HCT116 (cell line): ENCODE data around the gene LY6G6F. TPM values are rescaled to one million over a fixed set of nuclear protein-coding genes. Genes with fewer than 3 reads are reported as not detected.
A peak's percentile ranks its signal among the peaks of the same experiment; 100 is the strongest.

Experiments used
- ATAC-seq: fragments of 200-7000 bp; cut with Tn5 transposase; 2 replicates; pipeline ENCODE4 v1.9.1; 2020; ENCODE audit warnings: mild to moderate bottlenecking, moderate library complexity
- BruUV-seq: library from RNA; stranded (reverse); fragments of 400-500 nt; replicated peaks from 2 replicates; lab custom pipeline; 2021; lab: Mats Ljungman, UMichigan
- CTCF ChIA-PET: fragments of 300-600 bp; sonication (Branson Sonifier 250); formaldehyde crosslinking; loops from one replicate; lab custom pipeline; 2021; ENCODE audit warnings: antibody characterized with exemption; lab: Charles Lee
- POLR2A ChIA-PET: fragments of 300-600, 350-600 bp; sonication (Branson Sonifier 250); formaldehyde crosslinking; loops from one replicate; lab custom pipeline; 2021; ENCODE audit warnings: antibody characterized with exemption; lab: Charles Lee
- RAD21 ChIA-PET, 2 experiments: fragments of 300-600 bp; sonication (Branson Sonifier 250); formaldehyde crosslinking; loops; one replicate each; lab custom pipeline; 2023; ENCODE audit warnings: low total read pairs in 2 of 2; ENCODE audit not compliant: uncharacterized antibody in 2 of 2, unreplicated experiment in 2 of 2, low non-redundant PET in 1 of 2; lab: Charles Lee
- DNase-seq: peaks from one replicate; pipeline ENCODE4 v3.0.0-alpha.2; 2010; ENCODE audit warnings: low read depth, low spot score
- H2AFZ ChIP-seq: fragments of 200-600 bp; shearing (Covaris generic), sonication (generic); 2 replicates; pipeline ENCODE4 v1.6.1; 2017; ENCODE audit warnings: low read depth, mixed run types, mixed read lengths, antibody characterized with exemption, low read length; ENCODE audit not compliant: poor library complexity, severe bottlenecking
- H3K27ac ChIP-seq: 2 replicates; pipeline ENCODE4 v1.5.1; 2012; ENCODE audit warnings: low read depth, low read length
- H3K27me3 ChIP-seq: fragments of 200-600 bp; sonication (generic); 2 replicates; pipeline ENCODE4 v1.6.1; 2016; ENCODE audit warnings: mixed run types, low read length, mixed read lengths; ENCODE audit not compliant: insufficient read depth
- H3K36me3 ChIP-seq, 2 experiments: fragments of 200-500 bp in 1 of 2; fragments of 200-600 bp in 1 of 2; sonication (Bioruptor generic) in 1 of 2; sonication (generic) in 1 of 2; 2 replicates each; pipeline versions ENCODE4 v1.5.1 to v1.6.1; 2014 to 2016; ENCODE audit warnings: low read length in 2 of 2, inconsistent platforms in 1 of 2, mixed read lengths in 1 of 2, mixed run types in 1 of 2; ENCODE audit not compliant: insufficient read depth in 2 of 2, control insufficient read depth in 1 of 2
- H3K4me1 ChIP-seq, 2 experiments: fragments of 200-600 bp in 1 of 2; sonication (generic) in 1 of 2; 2 replicates each; pipeline versions ENCODE4 v1.5.1 to v1.6.1; 2012 to 2017; ENCODE audit warnings: low read length in 2 of 2, inconsistent platforms in 1 of 2, mild to moderate bottlenecking in 1 of 2, mixed read lengths in 1 of 2, mixed run types in 1 of 2, moderate library complexity in 1 of 2; ENCODE audit not compliant: insufficient read depth in 2 of 2, control insufficient read depth in 1 of 2
- H3K4me2 ChIP-seq: fragments of 200-600 bp; sonication (generic); 2 replicates; pipeline ENCODE4 v1.6.1; 2017; ENCODE audit warnings: mixed run types, low read length, mixed read lengths
- H3K4me3 ChIP-seq, 2 experiments: fragments of 200-600 bp in 1 of 2; sonication (generic) in 1 of 2; replicated peaks in 1 of 2; 2 replicates each; pipeline ENCODE4 v1.5.1; 2011 to 2016; ENCODE audit warnings: low read length in 2 of 2, control low read depth in 1 of 2, low read depth in 1 of 2, mild to moderate bottlenecking in 1 of 2, mixed read lengths in 1 of 2, mixed run types in 1 of 2
- H3K79me2 ChIP-seq: fragments of 200-600 bp; sonication (generic); 2 replicates; pipeline ENCODE4 v1.6.1; 2017; ENCODE audit warnings: mild to moderate bottlenecking, mixed run types, low read length, moderate library complexity, mixed read lengths; ENCODE audit not compliant: insufficient read depth
- H3K9ac ChIP-seq: fragments of 200-600 bp; sonication (generic); 2 replicates; pipeline ENCODE4 v1.6.1; 2016; ENCODE audit warnings: low read length, mixed read lengths
- H3K9me2 ChIP-seq: fragments of 200-600 bp; sonication (generic), shearing (Covaris generic); 2 replicates; pipeline ENCODE4 v1.6.1; 2017; ENCODE audit warnings: mixed run types, mild to moderate bottlenecking, moderate library complexity; ENCODE audit not compliant: insufficient read depth
- H3K9me3 ChIP-seq, 2 experiments: fragments of 200-500 bp in 1 of 2; fragments of 200-600 bp in 1 of 2; sonication (Bioruptor generic) in 1 of 2; sonication (generic) in 1 of 2; 2 replicates each; pipeline ENCODE4 v1.6.1; 2014 to 2017; ENCODE audit warnings: low read length in 2 of 2, mixed read lengths in 2 of 2, inconsistent platforms in 1 of 2, low read depth in 1 of 2, mild to moderate bottlenecking in 1 of 2, mixed run types in 1 of 2, moderate library complexity in 1 of 2; ENCODE audit not compliant: control insufficient read depth in 1 of 2, insufficient read depth in 1 of 2
- H4K20me1 ChIP-seq: fragments of 200-600 bp; sonication (generic), shearing (Covaris generic); 2 replicates; pipeline ENCODE4 v1.6.1; 2017; ENCODE audit warnings: mixed run types, mild to moderate bottlenecking, moderate library complexity; ENCODE audit not compliant: insufficient read depth
- CBX3 ChIP-seq: IDR thresholded peaks from 2 replicates; pipeline ENCODE4 v1.6.1; 2012; ENCODE audit warnings: low read depth
- EZH2 ChIP-seq: fragments of 200-600 bp; sonication (generic); IDR thresholded peaks from 2 replicates; pipeline ENCODE4 v1.6.1; 2017; ENCODE audit warnings: antibody characterized with exemption, mixed run types
- FOSL1 ChIP-seq: IDR thresholded peaks from 2 replicates; pipeline ENCODE4 v1.6.1; 2012; ENCODE audit warnings: low read depth
- POLR2A ChIP-seq: IDR thresholded peaks from 2 replicates; pipeline ENCODE4 v1.7.0; 2011; ENCODE audit warnings: borderline replicate concordance; ENCODE audit not compliant: insufficient read depth, insufficient read length; ENCODE audit errors: extremely low read depth
- RAD21 ChIP-seq: IDR thresholded peaks from 2 replicates; pipeline ENCODE4 v1.6.1; 2012; ENCODE audit warnings: low read depth, mild to moderate bottlenecking
- REST ChIP-seq: IDR thresholded peaks from 2 replicates; pipeline ENCODE4 v1.6.1; 2012; ENCODE audit warnings: low read depth
- SRF ChIP-seq: IDR thresholded peaks from 2 replicates; pipeline ENCODE4 v1.6.1; 2012; ENCODE audit warnings: low read depth
- TCF7L2 ChIP-seq: IDR thresholded peaks from 2 replicates; pipeline ENCODE4 v1.7.0; 2011; ENCODE audit warnings: borderline replicate concordance, inconsistent platforms; ENCODE audit not compliant: insufficient read depth, insufficient read length; ENCODE audit errors: extremely low read depth
- YY1 ChIP-seq: IDR thresholded peaks from 2 replicates; pipeline ENCODE4 v1.6.1; 2011; ENCODE audit warnings: low read length, low read depth, moderate library complexity, mild to moderate bottlenecking; ENCODE audit not compliant: insufficient replicate concordance; ENCODE audit errors: extremely low read depth
- ZNF274 ChIP-seq: fragments of 200-500 bp; sonication (Bioruptor generic); IDR thresholded peaks from 2 replicates; pipeline ENCODE4 v1.6.1; 2014; ENCODE audit warnings: mild to moderate bottlenecking, low read depth, low read length, inconsistent platforms
- intact Hi-C: fragments of 100-400 bp; cut with micrococcal nuclease; formaldehyde crosslinking; loops from 2 replicates; pipeline ENCODE4 v1.10.0; 2022
- total RNA-seq: library from RNA; stranded (reverse); gene quantifications from one replicate; pipeline ENCODE4 v1.2.1, GENCODE V29; 2021; ENCODE audit not compliant: unreplicated experiment
- TF ChIP-seq, protein P1 (sequence below): IDR thresholded peaks from 2 replicates; pipeline ENCODE4 v1.6.1; 2012
- TF ChIP-seq, protein P2 (sequence below), 3 experiments: fragments of 200-600 bp in 1 of 3; sonication (generic) in 1 of 3; IDR thresholded peaks in 2 of 3; conservative IDR thresholded peaks in 1 of 3; 2 replicates each; pipeline ENCODE4 v1.5.1; 2012 to 2017; ENCODE audit warnings: low read depth in 2 of 3, low read length in 2 of 3, antibody characterized with exemption in 1 of 3, borderline replicate concordance in 1 of 3, control low read depth in 1 of 3, mild to moderate bottlenecking in 1 of 3, mixed read lengths in 1 of 3, mixed run types in 1 of 3, moderate library complexity in 1 of 3; ENCODE audit not compliant: insufficient read depth in 1 of 3

The LY6G6F gene
- total RNA-seq, 1 experiment from 2014 or later, result not detected

DNA sequence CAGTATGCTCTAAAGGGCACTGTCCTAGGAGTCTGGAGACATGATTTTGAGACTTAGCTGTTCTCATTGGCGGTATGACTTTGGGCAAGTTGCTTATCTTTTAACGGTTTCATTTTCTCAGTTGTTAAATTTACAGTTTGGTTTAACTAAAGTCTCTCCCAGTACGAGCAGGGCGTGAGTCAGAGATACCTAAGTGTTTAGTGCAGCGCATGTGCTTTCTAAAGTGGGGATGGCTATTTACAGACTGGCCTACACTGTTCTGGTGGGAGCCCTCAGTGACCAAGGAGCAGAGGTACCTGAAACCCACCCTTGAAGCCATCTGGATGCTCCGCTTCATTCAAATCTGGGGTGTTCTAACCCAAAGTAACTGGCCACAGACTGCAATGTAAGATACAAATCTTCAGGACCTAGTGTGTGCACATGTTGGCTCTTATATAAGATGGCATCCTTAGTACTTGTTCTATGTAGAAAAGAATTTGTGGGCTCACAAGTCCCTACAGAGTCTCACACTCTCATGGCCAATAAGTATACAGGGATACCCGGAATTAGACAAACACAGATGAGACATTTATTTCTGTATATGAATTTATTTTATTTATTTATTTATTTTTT is 43.9 kb downstream of the LY6G6F start:
- CTCF ChIA-PET, result no interaction called here
- Histone ChIP-seq H4K20me1 (no peaks in the 10 kb centered on the region), H3K4me3 (no peak overlapping the region), H2AFZ (no peak overlapping the region), H3K4me2 (no peak overlapping the region), H3K9me2 (no peaks in the 10 kb centered on the region), H3K79me2 (no peaks in the 10 kb centered on the region), H3K27ac (no peak overlapping the region), H3K36me3 (peaks cover 2 to 16% of the 10 kb centered on the region in 2 experiments; a peak in 3 of 4 replicates), H3K9ac (no peak overlapping the region), H3K4me1 (peaks cover 3 to 6% of the 10 kb centered on the region in 2 experiments; a peak in 2 of 4 replicates), H3K27me3 (no peaks in the 10 kb centered on the region), H3K9me3 (no peaks in the 10 kb centered on the region)
- DNase-seq (no peak), ATAC-seq (no peak)
- BruUV-seq, result TSS peak; percentile 12
- RAD21 ChIA-PET, result no interaction called here
- intact Hi-C loops, result no loop called here
- TF ChIP-seq, protein P1, sequence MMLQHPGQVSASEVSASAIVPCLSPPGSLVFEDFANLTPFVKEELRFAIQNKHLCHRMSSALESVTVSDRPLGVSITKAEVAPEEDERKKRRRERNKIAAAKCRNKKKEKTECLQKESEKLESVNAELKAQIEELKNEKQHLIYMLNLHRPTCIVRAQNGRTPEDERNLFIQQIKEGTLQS, result no peak
- no peak for TF ChIP-seq REST
- no peak for TF ChIP-seq FOSL1
- TF ChIP-seq CBX3, result no peak
- TF ChIP-seq SRF, result no peak
- TF ChIP-seq TCF7L2, result no peak
- TF ChIP-seq EZH2, result no peak
- no peak for TF ChIP-seq YY1
- no peak for TF ChIP-seq POLR2A
- TF ChIP-seq, protein P2, sequence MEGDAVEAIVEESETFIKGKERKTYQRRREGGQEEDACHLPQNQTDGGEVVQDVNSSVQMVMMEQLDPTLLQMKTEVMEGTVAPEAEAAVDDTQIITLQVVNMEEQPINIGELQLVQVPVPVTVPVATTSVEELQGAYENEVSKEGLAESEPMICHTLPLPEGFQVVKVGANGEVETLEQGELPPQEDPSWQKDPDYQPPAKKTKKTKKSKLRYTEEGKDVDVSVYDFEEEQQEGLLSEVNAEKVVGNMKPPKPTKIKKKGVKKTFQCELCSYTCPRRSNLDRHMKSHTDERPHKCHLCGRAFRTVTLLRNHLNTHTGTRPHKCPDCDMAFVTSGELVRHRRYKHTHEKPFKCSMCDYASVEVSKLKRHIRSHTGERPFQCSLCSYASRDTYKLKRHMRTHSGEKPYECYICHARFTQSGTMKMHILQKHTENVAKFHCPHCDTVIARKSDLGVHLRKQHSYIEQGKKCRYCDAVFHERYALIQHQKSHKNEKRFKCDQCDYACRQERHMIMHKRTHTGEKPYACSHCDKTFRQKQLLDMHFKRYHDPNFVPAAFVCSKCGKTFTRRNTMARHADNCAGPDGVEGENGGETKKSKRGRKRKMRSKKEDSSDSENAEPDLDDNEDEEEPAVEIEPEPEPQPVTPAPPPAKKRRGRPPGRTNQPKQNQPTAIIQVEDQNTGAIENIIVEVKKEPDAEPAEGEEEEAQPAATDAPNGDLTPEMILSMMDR (IDR thresholded peaks at IDR 0.05 in 2 of 3, conservative IDR thresholded peaks at IDR 0.05 in 1 of 3; ENCODE audit: borderline replicate concordance in 1 of 3, insufficient read depth in 1 of 3, low read depth in 2 of 3, low read length in 2 of 3), result no peak
- no peak for TF ChIP-seq ZNF274
- no peak for TF ChIP-seq RAD21
- POLR2A ChIA-PET, result no interaction called here
